Left lobe of liver (tissue), 2 donors: ENCODE data around the gene DNAAF1. TPM values are rescaled to one million over a fixed set of nuclear protein-coding genes. Genes with fewer than 3 reads are reported as not detected.
"Not testable (repeated sequence)": the region's sequence is repeated elsewhere in the genome, so short reads cannot be mapped to it uniquely, and the experiment has no call there.

Experiments
- ATAC-seq: fragments of 200-7000 bp; cut with Tn5 transposase; one replicate; pipeline ENCODE4 v1.9.1; 2020; ENCODE audit warnings: mild to moderate bottlenecking, moderate library complexity
- DNase-seq: peaks from one replicate; pipeline ENCODE4 v3.0.0-alpha.2; 2020; ENCODE audit warnings: low spot score
- total RNA-seq: library from RNA; stranded (reverse); gene quantifications from one replicate; pipeline ENCODE4 v1.2.1, GENCODE V29; 2021
- donor health status: DM: no; HTN: no; CAD: no; lungs with moderate emphysema.
- donor health status: DM: no; HTN: yes; CAD: no.

The DNAAF1 gene
- total RNA-seq, 1 donor from 2014 or later = not detected

DNA sequence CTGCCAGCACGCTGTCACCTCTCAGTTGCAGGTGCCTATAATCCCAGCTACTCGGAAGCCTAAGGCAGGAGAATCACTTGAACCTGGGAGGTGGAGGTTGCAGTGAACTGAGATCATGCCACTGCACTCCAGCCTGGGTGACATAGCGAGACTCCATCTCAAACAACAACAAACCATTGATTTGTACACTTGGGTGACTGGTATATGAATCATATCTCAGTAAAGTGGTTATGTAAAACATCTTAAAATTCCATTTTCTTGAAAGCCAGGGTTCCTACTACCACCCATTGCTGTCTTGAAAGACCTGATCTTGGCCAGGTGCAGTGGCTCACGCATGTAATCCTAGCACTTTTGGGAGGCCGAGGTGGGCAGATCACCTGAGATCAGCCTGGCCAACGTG is 60.0 kb downstream of the DNAAF1 start:
- not testable (repeated sequence) for DNase-seq, ATAC-seq

DNA sequence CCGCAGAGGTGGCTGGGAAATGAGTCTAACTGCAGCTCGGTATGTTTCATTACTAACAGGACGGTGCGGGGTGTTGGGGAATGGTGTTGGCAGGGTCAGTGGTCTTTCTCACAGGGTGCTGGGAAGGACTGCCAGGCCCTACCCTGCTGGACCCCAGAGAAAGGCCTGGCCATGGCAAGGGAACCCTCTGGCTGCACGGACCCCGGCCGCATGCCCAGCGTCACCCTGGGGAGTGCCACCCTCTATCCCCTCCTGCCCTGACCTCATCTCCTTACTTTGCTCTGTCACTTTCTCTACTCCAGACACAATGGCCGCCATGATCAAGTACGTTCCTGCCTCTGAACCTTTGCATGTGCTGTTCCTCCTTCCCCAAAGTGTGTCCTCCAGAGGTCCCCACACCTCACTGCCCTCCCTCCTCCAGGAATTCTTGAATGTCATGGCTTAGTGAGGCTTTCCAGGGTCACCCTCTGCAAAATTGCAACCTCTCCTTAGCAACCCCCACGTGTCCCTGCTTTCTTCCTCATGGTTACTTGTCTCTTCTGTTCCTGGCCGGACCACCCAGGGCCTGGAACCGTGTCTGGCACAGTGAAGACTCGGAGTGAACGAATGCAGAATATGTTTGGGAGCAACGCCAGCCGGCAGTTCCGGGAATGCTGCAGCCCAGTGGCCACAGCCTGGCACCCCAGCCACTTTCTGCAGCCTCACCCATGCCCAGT is 61.0 kb downstream of the DNAAF1 start:
- DNase-seq = no peak
- no peak for ATAC-seq

DNA sequence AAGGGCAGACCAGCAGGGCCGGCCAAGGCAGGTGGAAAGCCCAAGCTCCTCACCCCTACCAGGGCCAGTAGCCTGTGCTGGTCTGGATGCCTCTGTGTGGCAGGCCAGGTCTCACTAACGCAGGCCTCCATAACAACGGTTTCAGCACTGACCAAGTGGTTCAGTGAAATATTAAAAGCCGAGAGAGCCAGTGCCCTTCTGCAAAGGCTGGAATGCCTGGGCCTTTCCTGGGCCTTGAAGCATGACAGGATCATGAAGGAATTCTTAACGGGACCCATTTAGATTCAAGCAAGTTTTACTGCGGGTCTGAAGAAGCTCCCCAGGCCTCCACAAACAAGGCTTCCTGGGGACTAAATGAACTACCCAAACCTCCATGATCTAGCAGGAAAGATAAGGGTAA is 62.1 kb downstream of the DNAAF1 start:
- DNase-seq (no peak), ATAC-seq (no peak)

DNA sequence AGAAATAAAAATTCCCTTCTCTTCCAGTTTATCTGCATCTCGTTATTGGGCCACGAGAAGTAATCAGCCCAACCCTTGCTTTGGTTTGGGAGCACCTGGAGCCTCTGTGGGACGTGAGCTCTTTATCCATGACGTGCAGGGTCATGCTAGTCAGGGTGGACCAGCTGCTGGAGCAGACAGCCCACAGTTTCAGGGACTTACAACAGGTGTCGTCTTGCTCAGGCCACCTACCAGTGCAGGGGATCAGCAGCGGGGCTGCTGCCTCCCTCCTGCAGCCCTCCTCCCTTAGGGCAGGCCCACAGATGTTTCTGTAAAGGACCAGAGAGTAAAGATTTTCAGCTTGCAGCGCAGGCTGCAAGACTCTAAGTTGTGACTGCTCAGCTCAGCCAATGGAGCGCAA is 62.8 kb downstream of the DNAAF1 start:
- DNase-seq = no peak
- no peak for ATAC-seq

DNA sequence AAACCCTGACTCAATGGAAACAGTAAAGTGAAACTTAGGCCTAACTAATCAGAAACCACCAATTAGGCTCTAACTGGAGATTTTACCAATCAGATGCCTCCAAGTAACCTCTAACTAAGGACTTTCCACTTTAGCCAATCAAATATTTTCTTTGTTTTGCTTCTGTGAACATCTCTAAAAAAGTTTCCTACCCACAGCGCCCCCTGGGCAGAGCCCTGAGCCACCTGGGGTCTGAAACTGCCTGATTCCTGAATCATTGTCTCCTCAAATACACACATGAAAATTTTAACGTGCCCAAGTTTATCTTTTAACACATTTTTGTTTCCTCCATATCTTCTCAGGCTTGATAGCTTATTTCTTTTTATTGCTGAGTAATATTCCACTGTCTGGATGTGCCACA is 64.9 kb downstream of the DNAAF1 start:
- no peak for DNase-seq

DNA sequence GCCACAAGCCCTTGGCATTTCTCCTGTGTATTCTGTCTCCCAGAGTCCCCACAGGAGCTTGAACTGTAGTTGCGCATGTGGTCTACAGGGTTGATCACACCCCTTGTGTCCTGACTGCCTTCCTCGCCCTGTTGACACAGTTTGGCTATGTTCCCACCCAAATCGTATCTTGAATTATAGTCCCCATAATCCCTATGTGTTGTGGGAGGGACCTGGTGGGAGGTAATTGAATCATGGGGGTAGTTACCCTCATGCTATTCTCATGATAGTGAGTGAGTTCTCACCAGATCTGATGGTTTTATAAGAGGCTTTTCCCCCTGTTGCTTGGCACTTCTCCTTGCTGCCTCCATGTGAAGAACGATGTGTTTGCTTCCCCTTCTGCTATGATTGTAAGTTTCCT is 67.0 kb downstream of the DNAAF1 start:
- DNase-seq (no peak), ATAC-seq (no peak)

More for the DNA sequence above, 64.9 kb downstream of the DNAAF1 start:
- ATAC-seq = no peak

DNA sequence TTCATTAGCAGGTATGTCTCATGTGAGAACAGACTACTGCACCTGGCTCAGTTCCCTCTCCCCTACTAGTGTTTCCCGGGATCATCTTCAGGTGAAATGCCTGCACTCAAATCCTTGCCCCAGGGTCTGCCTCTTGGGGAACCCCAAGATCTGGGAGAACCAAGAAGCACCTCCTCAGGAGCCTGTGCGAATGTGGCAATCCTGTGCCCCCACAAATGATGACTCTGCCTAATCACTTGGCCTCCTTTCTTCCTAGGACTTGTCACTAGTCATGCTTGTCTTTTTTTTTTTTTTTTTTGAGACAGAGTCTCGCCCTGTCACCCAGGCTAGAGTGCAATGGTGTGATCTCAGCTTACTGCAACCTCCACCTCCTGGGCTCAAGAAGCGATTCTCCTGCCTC is 67.5 kb downstream of the DNAAF1 start:
- no peak for ATAC-seq

DNA sequence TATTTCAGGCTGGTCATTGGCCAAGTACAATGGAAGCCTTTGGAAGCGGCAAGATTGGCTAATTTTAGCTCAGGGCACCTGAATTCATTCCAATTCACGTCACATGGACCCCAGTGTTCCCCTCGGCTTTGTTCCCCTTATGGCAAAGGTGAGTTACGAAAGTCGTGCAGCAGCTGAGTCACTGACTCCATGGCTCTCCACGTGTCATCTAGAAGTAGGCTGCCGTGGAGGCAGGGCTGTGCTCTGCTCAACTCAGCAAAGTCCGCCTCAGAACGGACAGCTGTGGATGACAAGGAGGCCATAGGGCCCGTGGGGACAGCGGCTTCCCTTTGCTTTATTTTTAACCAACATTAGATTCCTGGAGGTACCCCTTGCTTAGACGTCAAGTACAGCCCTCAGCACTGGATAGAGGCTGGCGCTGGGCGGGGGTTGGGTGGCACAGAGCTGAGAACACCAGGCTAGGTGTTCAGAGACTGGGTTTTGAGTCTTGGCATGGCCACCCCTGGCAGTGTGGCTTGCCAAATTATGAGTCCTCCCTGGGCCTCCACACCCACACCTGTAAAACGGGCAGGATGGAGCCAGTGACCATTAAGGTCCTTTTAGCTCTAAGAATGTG is 69.5 kb downstream of the DNAAF1 start:
- DNase-seq (no peak), ATAC-seq (no peak)

More for the DNA sequence above, 67.5 kb downstream of the DNAAF1 start:
- no peak for DNase-seq

DNA sequence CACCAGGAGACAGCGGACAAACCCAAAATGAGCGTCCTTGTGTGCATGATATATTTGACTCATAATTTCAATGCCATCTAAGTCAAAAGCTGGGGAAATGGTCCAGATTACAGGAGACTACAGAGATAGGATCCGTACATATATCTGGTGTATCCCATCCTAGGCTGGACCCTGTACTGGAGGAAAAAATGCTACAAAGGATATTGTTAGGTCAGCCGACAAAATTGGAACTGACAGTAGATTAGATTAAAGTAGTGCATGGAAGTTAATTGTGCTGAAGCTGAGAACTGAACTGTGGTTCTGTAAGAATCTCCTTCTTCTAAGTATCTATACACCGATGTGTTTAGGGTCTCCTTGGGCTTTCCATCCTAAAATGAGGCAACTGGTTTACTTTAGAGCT is 70.4 kb downstream of the DNAAF1 start:
- ATAC-seq = no peak
- no peak for DNase-seq

DNA sequence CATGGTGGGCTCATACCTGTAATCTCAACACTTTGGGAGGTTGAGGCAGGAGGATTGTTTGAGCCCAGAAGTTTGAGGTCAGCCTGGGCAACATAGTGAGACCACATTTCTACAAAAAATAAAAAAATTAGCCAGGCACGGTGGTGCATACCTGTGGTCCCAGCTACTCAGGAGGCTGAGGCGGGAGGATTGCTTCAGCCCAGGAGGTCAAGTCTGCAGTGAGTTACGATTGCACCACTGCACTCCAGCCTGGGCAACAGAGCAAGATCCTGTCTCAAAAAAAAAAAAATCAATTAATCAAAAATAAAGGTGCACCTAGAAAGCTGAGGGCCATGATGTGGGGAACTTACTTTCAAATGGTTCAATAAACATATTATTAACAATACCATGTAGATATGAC is 71.0 kb downstream of the DNAAF1 start:
- DNase-seq, ATAC-seq: not testable (repeated sequence)

DNA sequence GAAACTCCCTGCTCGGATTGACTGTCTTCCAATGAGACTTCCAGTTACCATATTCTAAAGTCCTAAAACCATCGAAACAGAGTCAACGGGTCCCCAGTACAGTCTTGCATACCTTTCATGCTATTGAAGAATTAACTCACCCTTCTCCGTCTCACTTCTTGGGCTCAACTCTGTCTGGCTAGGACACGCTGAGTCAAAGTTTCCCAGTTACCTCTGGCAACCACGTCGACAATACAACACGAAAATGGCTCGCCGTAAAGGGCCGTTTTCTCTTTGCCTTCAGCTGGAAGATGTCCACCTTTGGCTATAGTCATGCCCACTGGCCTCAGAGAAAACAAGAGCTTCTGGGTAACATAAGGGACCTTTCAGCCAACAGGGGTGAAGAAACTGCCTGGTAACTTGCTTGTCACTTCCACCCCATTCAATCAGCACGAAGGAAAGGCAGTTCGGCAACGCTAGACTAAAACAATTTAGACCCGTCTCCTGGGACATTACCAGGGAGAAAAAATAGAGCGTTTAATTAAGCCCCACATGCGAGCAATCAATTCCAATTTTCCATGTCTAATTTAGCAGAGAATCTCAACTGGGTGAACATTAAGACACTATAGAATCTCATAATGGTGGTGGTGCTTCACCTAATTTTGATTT is 73.2 kb downstream of the DNAAF1 start:
- ATAC-seq (no peak), DNase-seq (no peak)

DNA sequence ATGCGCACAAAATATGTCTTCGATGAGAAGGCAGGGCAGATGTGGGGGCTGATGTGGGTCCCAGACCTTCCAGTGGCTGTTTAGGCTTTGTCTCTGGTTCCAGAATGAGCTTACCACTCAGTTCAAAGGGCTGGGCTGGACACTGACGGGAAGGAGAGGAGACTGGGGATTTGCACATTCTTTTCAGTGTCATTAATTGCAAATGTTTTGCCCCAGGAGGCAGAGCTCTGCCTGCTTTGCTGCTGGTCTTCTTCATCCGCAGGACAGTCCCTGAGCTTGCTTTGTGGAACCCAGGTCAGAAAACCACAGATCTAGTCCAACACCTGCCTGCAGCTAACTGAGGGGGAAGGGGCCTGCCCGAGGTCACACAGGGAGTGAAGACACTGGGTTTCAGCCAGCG is 73.8 kb downstream of the DNAAF1 start:
- DNase-seq = no peak
- ATAC-seq = no peak

DNA sequence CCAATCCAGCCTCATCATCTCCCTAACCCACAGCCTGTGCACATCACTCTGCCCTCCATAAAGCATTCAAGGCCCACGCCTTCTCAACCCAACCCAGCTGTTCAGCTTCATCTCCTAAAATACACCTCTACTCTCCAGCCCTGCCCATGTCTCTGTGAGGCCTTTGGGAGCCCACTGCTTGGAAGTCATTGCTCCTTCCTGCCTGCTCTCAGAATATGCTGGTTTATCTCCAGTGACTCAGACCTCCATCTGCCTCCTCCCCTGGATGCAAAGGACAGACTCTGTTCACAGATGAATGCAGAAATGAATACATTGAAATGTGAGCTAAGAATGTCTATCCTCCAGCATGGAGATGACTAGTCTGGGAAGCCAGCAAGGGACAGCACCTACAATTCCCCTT is 75.7 kb downstream of the DNAAF1 start:
- no peak for DNase-seq
- ATAC-seq = no peak

DNA sequence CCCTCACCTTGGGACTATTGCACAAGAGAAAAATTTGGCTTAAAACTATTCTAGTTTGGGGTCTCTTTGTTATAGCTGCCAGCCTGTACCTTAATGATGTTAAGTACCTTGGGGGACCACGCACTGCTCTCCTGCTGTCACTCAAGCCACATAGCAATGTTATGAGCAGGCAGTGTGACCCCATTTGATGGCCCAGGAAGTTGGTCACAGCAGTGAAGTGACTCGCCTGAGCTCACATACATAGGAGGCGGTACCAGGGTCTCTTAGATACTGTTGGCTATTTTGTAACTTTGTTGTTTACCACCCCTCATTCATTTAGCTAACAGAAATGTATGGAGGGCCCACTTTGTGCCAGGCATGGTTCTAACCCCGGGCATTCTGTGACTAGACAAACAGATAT is 78.3 kb downstream of the DNAAF1 start:
- DNase-seq = no peak
- no peak for ATAC-seq

DNA sequence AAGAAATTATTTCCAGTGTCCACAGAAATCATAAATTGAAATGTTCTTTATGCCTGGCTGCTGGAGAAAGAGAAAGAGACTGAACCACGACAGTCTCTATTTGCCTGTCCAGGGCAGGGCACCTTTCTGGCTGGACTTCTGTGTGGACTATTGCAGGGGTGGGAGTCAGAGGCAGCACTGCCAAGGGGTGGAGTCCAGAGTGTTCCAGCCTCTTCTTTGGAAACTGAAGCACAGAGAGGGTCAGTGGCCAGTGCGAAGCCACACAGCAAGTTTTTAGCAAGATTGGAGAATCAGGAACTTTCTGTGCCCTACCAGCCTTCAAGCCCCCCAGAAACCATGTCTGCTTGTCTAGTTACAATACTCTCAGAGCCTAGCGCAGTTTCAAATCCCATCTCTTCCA is 79.4 kb downstream of the DNAAF1 start:
- ATAC-seq (peak; percentile 61), DNase-seq (no peak)

DNA sequence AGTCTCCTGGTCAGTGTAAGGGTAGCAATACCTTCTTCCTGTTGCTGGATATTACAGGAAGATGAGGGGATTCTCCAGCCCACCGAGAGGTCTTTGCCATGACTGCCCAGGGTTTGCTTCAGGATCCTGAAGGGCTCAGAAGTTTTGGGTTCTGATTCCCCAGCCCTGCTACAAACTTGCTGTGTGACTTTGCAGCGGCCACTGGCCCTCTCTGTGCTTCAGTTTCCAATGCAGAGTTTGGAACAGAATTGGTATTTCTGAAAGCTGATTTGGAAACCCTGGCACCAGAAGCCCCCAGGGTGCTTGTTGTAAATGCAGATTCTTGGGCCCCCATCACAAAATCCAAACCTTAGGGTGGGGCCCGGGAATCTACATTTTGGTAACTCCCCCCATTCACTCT is 80.0 kb downstream of the DNAAF1 start:
- no peak for DNase-seq
- ATAC-seq = no peak

DNA sequence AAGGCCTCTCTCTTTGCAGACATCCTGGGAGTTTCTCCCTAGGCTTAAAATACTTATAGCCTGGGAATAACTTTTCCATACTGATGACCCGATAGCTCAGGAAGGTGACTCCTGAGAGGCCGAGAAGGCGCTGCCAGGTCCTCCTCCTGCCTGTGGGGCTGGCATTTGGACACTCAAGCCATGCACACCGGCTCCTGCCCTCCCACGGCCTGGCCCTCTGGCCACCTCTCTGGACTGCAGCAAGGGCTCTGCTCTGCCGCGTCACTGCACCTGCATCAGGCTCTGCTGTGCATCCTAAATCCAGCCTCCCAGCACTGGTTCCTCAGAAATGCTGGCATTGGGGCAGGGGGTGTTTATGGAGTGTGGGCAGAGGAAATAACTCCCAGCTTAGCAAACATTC is 80.5 kb downstream of the DNAAF1 start:
- DNase-seq (no peak), ATAC-seq (no peak)

DNA sequence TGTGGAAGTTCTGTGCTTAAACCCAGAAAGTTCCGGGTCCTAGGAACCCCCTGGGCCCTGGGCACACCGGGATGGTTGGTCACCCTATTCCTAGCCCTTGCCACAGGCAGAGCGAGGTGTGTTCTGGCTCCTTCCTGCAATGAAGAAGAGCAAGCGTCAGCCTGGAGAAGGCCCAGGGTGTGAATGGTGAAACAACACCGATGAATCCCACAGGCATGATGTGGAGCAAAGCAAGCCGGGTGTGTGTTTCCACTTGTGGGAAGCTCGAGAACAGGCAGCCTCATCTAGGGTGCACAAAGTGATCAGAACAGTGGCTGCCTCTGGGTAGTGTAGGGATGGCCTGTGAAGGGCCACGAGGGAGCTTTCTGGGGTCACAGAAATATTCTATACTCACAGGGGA is 80.9 kb downstream of the DNAAF1 start:
- DNase-seq = no peak
- ATAC-seq = no peak
